ENCODE results near the gene KLHL29. TPM values are rescaled to one million over a fixed set of nuclear protein-coding genes. Genes with fewer than 3 reads are reported as not detected.

The KLHL29 gene
- total and polyA plus RNA-seq, 10 donors, result 1.5 to 30.5 (median 9.4) TPM

DNA sequence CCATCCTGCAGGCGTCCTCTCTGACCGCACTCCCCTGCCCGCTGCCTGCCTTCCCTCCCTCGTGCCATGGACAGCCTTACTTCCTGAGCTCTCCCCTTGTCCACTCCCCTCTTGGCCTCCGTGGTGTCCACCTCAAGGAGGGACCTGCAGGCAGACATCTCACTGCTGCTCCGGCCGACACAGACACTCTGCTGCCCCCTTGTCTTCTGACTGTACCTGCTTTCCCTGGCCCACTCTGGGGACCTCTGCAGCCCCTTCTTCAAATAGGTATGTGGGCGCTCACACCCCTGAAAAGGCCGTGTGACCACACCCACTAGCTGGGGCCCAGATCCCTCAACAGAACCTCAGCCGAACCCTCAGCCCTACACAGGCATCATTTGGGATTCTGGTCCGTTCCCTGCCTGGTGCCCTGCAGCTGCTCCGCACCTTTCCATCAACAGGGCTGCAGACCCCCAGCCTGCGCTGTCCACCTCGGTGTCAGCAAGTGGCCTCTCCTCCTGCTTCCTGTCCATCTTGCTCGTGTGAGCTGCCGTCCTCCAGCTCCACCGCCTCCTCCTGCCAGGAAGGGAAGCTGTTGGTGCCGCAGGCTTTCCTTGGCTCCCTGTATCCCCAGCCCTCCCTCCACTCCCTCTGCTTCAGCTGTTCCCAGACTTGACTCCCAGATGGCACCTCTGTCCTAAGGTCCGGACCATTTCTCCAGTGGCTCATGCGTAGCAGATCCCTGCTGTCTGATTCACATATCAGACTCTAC, 94.1 kb downstream of the KLHL29 start:
- Histone ChIP-seq H3K27ac (no peak overlapping the region), H3K4me1 (no peaks in the 10 kb centered on the region), H3K36me3 (no peaks in the 10 kb centered on the region), H3K27me3 (replicated peaks in 1 of 7) (peaks cover 0 to 7% (median 0%) of the 10 kb centered on the region in 7 donors), H3K4me3 (no peak overlapping the region), H3K9me3 (no peaks in the 10 kb centered on the region)
- TF ChIP-seq, protein P1, sequence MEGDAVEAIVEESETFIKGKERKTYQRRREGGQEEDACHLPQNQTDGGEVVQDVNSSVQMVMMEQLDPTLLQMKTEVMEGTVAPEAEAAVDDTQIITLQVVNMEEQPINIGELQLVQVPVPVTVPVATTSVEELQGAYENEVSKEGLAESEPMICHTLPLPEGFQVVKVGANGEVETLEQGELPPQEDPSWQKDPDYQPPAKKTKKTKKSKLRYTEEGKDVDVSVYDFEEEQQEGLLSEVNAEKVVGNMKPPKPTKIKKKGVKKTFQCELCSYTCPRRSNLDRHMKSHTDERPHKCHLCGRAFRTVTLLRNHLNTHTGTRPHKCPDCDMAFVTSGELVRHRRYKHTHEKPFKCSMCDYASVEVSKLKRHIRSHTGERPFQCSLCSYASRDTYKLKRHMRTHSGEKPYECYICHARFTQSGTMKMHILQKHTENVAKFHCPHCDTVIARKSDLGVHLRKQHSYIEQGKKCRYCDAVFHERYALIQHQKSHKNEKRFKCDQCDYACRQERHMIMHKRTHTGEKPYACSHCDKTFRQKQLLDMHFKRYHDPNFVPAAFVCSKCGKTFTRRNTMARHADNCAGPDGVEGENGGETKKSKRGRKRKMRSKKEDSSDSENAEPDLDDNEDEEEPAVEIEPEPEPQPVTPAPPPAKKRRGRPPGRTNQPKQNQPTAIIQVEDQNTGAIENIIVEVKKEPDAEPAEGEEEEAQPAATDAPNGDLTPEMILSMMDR (IDR thresholded peaks at IDR 0.05 in 8 of 11, conservative IDR thresholded peaks at IDR 0.05 in 3 of 11), result no peak
- TF ChIP-seq POLR2A (IDR thresholded peaks at IDR 0.05), result no peak
- no peak for TF ChIP-seq POLR2AphosphoS5 (IDR thresholded peaks at IDR 0.05)
- intact Hi-C loops (cut with DNase I; ENCODE audit: low total_unique reads), result no loop called here
- no peak for DNase-seq
- 58 to 67% (median 63%) methylated on average over 20 of the region's 20 CpGs for WGBS, 5 donors

DNA sequence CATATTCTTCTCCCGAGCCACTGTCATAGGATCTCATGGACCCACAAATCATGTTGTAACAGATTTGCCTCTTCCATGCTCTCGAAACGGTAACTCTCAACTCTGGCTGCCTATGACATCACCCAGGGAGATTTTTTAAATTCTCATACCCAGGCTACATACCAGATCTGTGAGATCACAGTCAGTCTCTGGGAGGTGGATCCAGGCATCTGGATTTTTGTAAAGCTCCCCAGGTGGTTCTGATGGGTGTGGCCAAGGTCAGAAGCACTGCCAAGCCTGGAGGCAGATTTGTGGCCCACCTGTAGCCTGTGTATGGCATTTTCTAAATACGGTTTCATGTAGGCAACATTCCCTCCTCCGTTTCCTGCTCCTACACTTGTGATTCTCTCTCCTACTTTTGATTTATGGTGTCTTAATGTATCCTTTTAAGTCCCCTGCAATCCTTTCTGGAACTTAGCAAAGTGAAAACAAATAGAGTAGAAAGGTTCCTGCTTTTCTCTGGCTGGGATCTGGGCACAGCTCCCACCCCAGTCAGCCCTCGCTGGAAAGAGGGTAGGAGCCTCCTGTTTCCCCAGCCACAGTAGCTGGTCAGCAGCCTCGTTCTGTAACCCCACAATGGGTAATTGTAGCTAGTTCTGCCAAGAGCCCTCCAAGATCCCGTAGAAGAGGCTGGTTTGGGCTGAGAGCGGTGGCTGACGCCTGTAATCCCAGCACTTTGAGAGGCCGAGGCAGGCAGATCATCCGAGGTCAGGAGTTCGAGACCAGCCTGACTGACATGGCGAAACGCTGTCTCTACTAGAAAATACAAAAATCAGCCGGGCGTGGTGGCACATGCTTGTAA, 96.2 kb downstream of the KLHL29 start:
- TF ChIP-seq, protein P1 (IDR thresholded peaks at IDR 0.05 in 8 of 11, conservative IDR thresholded peaks at IDR 0.05 in 3 of 11), result no peak

GRCh38 chr2:23482188-23482587, 97.2 kb downstream of the KLHL29 start:
- TF ChIP-seq POLR2AphosphoS5 (IDR thresholded peaks at IDR 0.05) (no peak), POLR2A (IDR thresholded peaks at IDR 0.05) (no peak)
- TF ChIP-seq, protein P1 (IDR thresholded peaks at IDR 0.05 in 8 of 11, conservative IDR thresholded peaks at IDR 0.05 in 3 of 11), result no peak

More for the DNA sequence above, 96.2 kb downstream of the KLHL29 start:
- Histone ChIP-seq H3K4me1 (no peaks in the 10 kb centered on the region), H3K36me3 (no peaks in the 10 kb centered on the region), H3K27ac (no peak overlapping the region), H3K27me3 (replicated peaks in 1 of 7) (no peaks in the 10 kb centered on the region), H3K9me3 (no peaks in the 10 kb centered on the region), H3K4me3 (no peak overlapping the region)
- intact Hi-C loops (cut with DNase I; ENCODE audit: low total_unique reads), result no loop called here
- WGBS, 5 donors, result 65 to 77% (median 72%) methylated on average over 17 of the region's 17 CpGs
- no peak for DNase-seq

GRCh38 chr2:23482607-23483006, 97.6 kb downstream of the KLHL29 start:
- intact Hi-C loops (cut with DNase I; ENCODE audit: low total_unique reads), result no loop called here
- H3K27me3 ChIP-seq (replicated peaks in 1 of 7), result no peaks in the 10 kb centered on the region
- no peaks in the 10 kb centered on the region for H3K36me3 ChIP-seq
- no peak overlapping the region for H3K4me3 ChIP-seq
- no peak overlapping the region for H3K27ac ChIP-seq
- WGBS, 5 donors, result 88 to 96% (median 93%) methylated on average over 6 of the region's 6 CpGs
- H3K9me3 ChIP-seq, result no peaks in the 10 kb centered on the region
- DNase-seq, result no peak
- H3K4me1 ChIP-seq, result no peaks in the 10 kb centered on the region
- TF ChIP-seq POLR2A (IDR thresholded peaks at IDR 0.05), result no peak
- no peak for TF ChIP-seq POLR2AphosphoS5 (IDR thresholded peaks at IDR 0.05)
- TF ChIP-seq, protein P1 (IDR thresholded peaks at IDR 0.05 in 8 of 11, conservative IDR thresholded peaks at IDR 0.05 in 3 of 11), result no peak

More at GRCh38 chr2:23482188-23482587, 97.2 kb downstream of the KLHL29 start:
- Histone ChIP-seq H3K4me1 (no peaks in the 10 kb centered on the region), H3K9me3 (no peaks in the 10 kb centered on the region), H3K4me3 (no peak overlapping the region), H3K27me3 (replicated peaks in 1 of 7) (no peaks in the 10 kb centered on the region), H3K27ac (no peak overlapping the region), H3K36me3 (no peaks in the 10 kb centered on the region)
- 86 to 92% (median 90%) methylated on average over 9 of the region's 9 CpGs for WGBS, 5 donors
- intact Hi-C loops (cut with DNase I; ENCODE audit: low total_unique reads), result no loop called here
- no peak for DNase-seq
